ENCODE data around the gene KDM2B. TPM values are rescaled to one million over a fixed set of nuclear protein-coding genes. Genes with fewer than 3 reads are reported as not detected.

KDM2B gene
- total and polyA plus RNA-seq, 10 of the 15 experiments (the other 5 are each of a cell fraction or from before 2014, with no cell fraction given): 13.6 to 124 (median 40.4) TPM

GRCh38 chr12:121391619-121392324, 189.1 kb downstream of the KDM2B start (continued):
- TF ChIP-seq USF1 (IDR thresholded peaks at IDR 0.05; ENCODE audit: borderline replicate concordance, extremely low read length, insufficient read depth, low read depth, low read length): no peak
- no peak for TF ChIP-seq ZSCAN29 (IDR thresholded peaks at IDR 0.05)
- no peak for TF ChIP-seq SKIL (IDR thresholded peaks at IDR 0.05; ENCODE audit: low read depth, poor library complexity, severe bottlenecking)
- no peak for TF ChIP-seq CBX5 (IDR thresholded peaks at IDR 0.05; ENCODE audit: low read depth)
- no peak for TF ChIP-seq BCL3 (IDR thresholded peaks at IDR 0.05; ENCODE audit: borderline replicate concordance, insufficient read depth, low read depth, low read length, poor library complexity, severe bottlenecking)
- TF ChIP-seq ETV6 (conservative IDR thresholded peaks at IDR 0.05 in 1 of 2, IDR thresholded peaks at IDR 0.05 in 1 of 2; ENCODE audit: borderline replicate concordance in 1 of 2, low read depth in 1 of 2): no peak
- no peak for TF ChIP-seq SP1 (IDR thresholded peaks at IDR 0.05; ENCODE audit: low read depth, low read length)
- no peak for TF ChIP-seq POLR2AphosphoS2 (IDR thresholded peaks at IDR 0.05; ENCODE audit: low read depth, low read length)
- no peak for TF ChIP-seq ZBTB11 (CRISPR knock-in tag; IDR thresholded peaks at IDR 0.05)
- no peak for TF ChIP-seq YBX1 (IDR thresholded peaks at IDR 0.05)
- TF ChIP-seq SREBF1 (IDR thresholded peaks at IDR 0.05; ENCODE audit: low read length): no peak
- TF ChIP-seq MYB (IDR thresholded peaks at IDR 0.05; ENCODE audit: borderline replicate concordance, low read depth, low read length): no peak
- TF ChIP-seq BCL11A (IDR thresholded peaks at IDR 0.05; ENCODE audit: low read depth, low read length): no peak
- no peak for TF ChIP-seq HDAC6 (IDR thresholded peaks at IDR 0.05; ENCODE audit: unreplicated experiment)
- no peak for TF ChIP-seq ASH2L (IDR thresholded peaks at IDR 0.05; ENCODE audit: borderline replicate concordance, low read depth)
- TF ChIP-seq PAX8 (IDR thresholded peaks at IDR 0.05): no peak
- 0 out of 2 replicates have a peak, but pooled peaks have one; percentile 36 for TF ChIP-seq EED (IDR thresholded peaks at IDR 0.05; ENCODE audit: low read depth)
- TF ChIP-seq ELK1 (IDR thresholded peaks at IDR 0.05; ENCODE audit: low read depth, low read length): no peak
- TF ChIP-seq WRNIP1 (IDR thresholded peaks at IDR 0.05; ENCODE audit: borderline replicate concordance, low read depth, low read length): no peak
- TF ChIP-seq CBX3 (IDR thresholded peaks at IDR 0.05; ENCODE audit: borderline replicate concordance, low read depth): no peak
- no peak for TF ChIP-seq ZNF207 (IDR thresholded peaks at IDR 0.05; ENCODE audit: borderline replicate concordance)

All from GM12878 (cell line).